OCI-LY7 (cell line): ENCODE measurements around the gene ADRB1. TPM values are rescaled to one million over a fixed set of nuclear protein-coding genes. Genes with fewer than 3 reads are reported as not detected.

Experiments used
- BruUV-seq: library from RNA; stranded (reverse); fragments of 400-500 nt; replicated peaks from 2 replicates; lab custom pipeline; 2021; lab: Mats Ljungman, UMichigan
- CTCF ChIA-PET: fragments of 300-600 bp; sonication (Branson Sonifier 250); formaldehyde crosslinking; loops from one replicate; lab custom pipeline; 2022; ENCODE audit warnings: antibody characterized with exemption; ENCODE audit not compliant: unreplicated experiment; lab: Charles Lee
- POLR2A ChIA-PET: fragments of 300-600 bp; sonication (Branson Sonifier 250); formaldehyde crosslinking; loops from one replicate; lab custom pipeline; 2022; ENCODE audit warnings: antibody characterized with exemption; lab: Charles Lee
- DNase-seq: peaks from one replicate; pipeline ENCODE4 v3.0.0-alpha.2; 2015; ENCODE audit warnings: low spot score
- H2AFZ ChIP-seq: fragments of 200-600 bp; sonication (generic), shearing (Covaris generic); 2 replicates; pipeline ENCODE4 v1.6.1; 2014; ENCODE audit warnings: mild to moderate bottlenecking, antibody characterized with exemption, low read length, moderate library complexity
- H3K27ac ChIP-seq: fragments of 200-600 bp; sonication (generic); 2 replicates; pipeline ENCODE4 v1.5.1; 2014; ENCODE audit warnings: mixed run types, low read depth, mild to moderate bottlenecking, moderate library complexity, low read length, inconsistent platforms; ENCODE audit not compliant: poor library complexity, severe bottlenecking
- H3K36me3 ChIP-seq: fragments of 200-600 bp; sonication (generic); 2 replicates; pipeline ENCODE4 v1.6.1; 2014; ENCODE audit warnings: mild to moderate bottlenecking, antibody characterized with exemption, low read length, moderate library complexity, mixed read lengths; ENCODE audit not compliant: insufficient read depth
- H3K4me1 ChIP-seq: fragments of 200-600 bp; sonication (generic); 2 replicates; pipeline ENCODE4 v1.5.1; 2014; ENCODE audit warnings: mild to moderate bottlenecking, low read length; ENCODE audit not compliant: insufficient read depth, poor library complexity, severe bottlenecking
- H3K4me2 ChIP-seq: fragments of 200-600 bp; sonication (generic); 2 replicates; pipeline ENCODE4 v1.6.1; 2014; ENCODE audit warnings: mild to moderate bottlenecking, low read length
- H3K4me3 ChIP-seq: fragments of 200-600 bp; sonication (generic); 2 replicates; pipeline ENCODE4 v1.5.1; 2014; ENCODE audit warnings: mild to moderate bottlenecking, low read depth, low read length; ENCODE audit not compliant: poor library complexity, severe bottlenecking
- H3K79me2 ChIP-seq: fragments of 200-600 bp; sonication (generic); 2 replicates; pipeline ENCODE4 v1.6.1; 2016; ENCODE audit warnings: low read depth, mild to moderate bottlenecking, low read length, moderate library complexity, mixed read lengths; ENCODE audit not compliant: insufficient read depth
- H3K9me2 ChIP-seq: fragments of 200-600 bp; sonication (generic); 2 replicates; pipeline ENCODE4 v1.6.1; 2016; ENCODE audit warnings: mild to moderate bottlenecking, low read length, mixed read lengths; ENCODE audit not compliant: insufficient read depth
- H3K9me3 ChIP-seq: fragments of 200-600 bp; sonication (generic); 2 replicates; pipeline ENCODE4 v1.6.1; 2014; ENCODE audit warnings: mild to moderate bottlenecking, mixed run types, low read length, mixed read lengths
- H4K20me1 ChIP-seq: fragments of 200-600 bp; sonication (generic); 2 replicates; pipeline ENCODE4 v1.6.1; 2014; ENCODE audit warnings: mild to moderate bottlenecking, antibody characterized with exemption, low read length, moderate library complexity, mixed read lengths; ENCODE audit not compliant: insufficient read depth
- EZH2phosphoT487 ChIP-seq: fragments of 200-600 bp; sonication (generic); IDR thresholded peaks from 2 replicates; pipeline ENCODE4 v1.6.1; 2018; ENCODE audit warnings: low read depth, borderline replicate concordance, mild to moderate bottlenecking, mixed run types, antibody characterized with exemption, low read length, moderate library complexity, mixed read lengths
- intact Hi-C: fragments of 100-400 bp; cut with micrococcal nuclease; formaldehyde crosslinking; loops from one replicate; pipeline ENCODE4 v1.10.0; 2022; ENCODE audit not compliant: unreplicated experiment
- total RNA-seq, 2 experiments: library from RNA; depleted of rRNA in 1 of 2; stranded (reverse); fragments of >200 nt in 1 of 2; shearing (Covaris generic) in 1 of 2; gene quantifications; 2 replicates each; pipeline ENCODE4 v1.2.3, GENCODE V29; 2014 to 2022
- TF ChIP-seq, protein P1 (sequence below): fragments of 200-600 bp; sonication (generic); conservative IDR thresholded peaks from 2 replicates; pipeline ENCODE4 v1.5.1; 2014; ENCODE audit warnings: mild to moderate bottlenecking, antibody characterized with exemption, low read length, moderate library complexity, mixed read lengths

ADRB1 gene
- total RNA-seq, 2 experiments from 2014 or later, result 1.3 to 2.0 TPM

GRCh38 chr10:114094795-114095194 is 51.1 kb downstream of the ADRB1 start:
- peaks cover 8% of the 10 kb centered on the region; the same call in 1 of the 2 replicates for H3K9me3 ChIP-seq
- H2AFZ ChIP-seq, result no peak overlapping the region
- H3K4me3 ChIP-seq, result no peak overlapping the region
- H4K20me1 ChIP-seq, result no peaks in the 10 kb centered on the region
- ChIA-PET CTCF (no interaction called here), POLR2A (interaction anchor here (1.5 to 1.7 kb wide), 3 partner anchors 16 to 172 kb away, joined by 3 to 6 read pairs (median 4); no protein-coding TSS in a partner anchor)
- TF ChIP-seq EZH2phosphoT487, result no peak
- TF ChIP-seq, protein P1, sequence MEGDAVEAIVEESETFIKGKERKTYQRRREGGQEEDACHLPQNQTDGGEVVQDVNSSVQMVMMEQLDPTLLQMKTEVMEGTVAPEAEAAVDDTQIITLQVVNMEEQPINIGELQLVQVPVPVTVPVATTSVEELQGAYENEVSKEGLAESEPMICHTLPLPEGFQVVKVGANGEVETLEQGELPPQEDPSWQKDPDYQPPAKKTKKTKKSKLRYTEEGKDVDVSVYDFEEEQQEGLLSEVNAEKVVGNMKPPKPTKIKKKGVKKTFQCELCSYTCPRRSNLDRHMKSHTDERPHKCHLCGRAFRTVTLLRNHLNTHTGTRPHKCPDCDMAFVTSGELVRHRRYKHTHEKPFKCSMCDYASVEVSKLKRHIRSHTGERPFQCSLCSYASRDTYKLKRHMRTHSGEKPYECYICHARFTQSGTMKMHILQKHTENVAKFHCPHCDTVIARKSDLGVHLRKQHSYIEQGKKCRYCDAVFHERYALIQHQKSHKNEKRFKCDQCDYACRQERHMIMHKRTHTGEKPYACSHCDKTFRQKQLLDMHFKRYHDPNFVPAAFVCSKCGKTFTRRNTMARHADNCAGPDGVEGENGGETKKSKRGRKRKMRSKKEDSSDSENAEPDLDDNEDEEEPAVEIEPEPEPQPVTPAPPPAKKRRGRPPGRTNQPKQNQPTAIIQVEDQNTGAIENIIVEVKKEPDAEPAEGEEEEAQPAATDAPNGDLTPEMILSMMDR, result no peak
- H3K36me3 ChIP-seq, result no peaks in the 10 kb centered on the region; the same call in 1 of the 2 replicates
- no TSS peak for BruUV-seq
- intact Hi-C loops, result loop anchor here (5.0 kb wide), 3 partner anchors 67 to 242 kb away; partner anchors contain the start of genes DCLRE1A and NHLRC2
- DNase-seq, result no peak
- peaks cover 49% of the 10 kb centered on the region for H3K4me1 ChIP-seq
- H3K4me2 ChIP-seq, result no peak overlapping the region
- H3K79me2 ChIP-seq, result no peaks in the 10 kb centered on the region
- H3K27ac ChIP-seq, result no peak overlapping the region
- H3K9me2 ChIP-seq, result no peaks in the 10 kb centered on the region

DNA sequence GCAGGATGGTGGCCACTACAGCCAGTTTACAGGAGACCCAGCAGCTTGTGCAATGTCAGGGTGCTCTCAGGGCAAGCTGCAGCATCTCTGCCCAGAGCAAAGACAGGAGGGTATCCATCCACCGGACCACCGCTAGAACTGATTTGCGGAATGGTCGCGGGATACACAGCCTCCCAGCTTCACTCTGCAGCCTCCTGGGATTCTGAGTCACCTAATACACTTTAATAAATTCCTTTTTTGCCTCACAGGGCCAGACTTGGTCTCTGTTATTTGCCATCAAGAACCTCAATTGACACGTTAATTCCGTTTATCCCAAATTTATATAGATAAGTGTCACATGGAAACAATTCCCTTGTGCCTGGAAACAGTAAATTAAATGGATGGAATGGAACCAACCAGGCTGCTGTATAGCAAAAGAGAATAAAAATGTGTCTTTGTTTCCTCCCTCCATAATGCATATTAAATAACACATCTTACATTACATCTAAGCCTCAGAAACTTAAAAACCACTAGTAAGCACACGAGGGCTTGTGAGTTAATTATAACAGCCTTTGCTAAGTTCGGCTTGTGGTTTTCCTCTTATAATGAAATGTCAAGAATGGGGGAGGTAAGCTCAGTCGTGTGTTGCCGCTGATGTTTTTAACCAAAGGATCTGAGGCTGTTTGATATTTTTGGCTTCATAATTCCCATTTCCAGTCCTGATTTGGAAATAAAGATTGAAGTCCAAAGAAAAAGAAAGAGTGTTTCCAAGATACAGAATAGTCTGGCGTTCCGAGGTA is 52.1 kb downstream of the ADRB1 start:
- Histone ChIP-seq H3K9me2 (no peaks in the 10 kb centered on the region), H3K27ac (peak overlapping the region; percentile 48), H3K4me2 (peak overlapping the region; percentile 63), H4K20me1 (no peaks in the 10 kb centered on the region), H2AFZ (peak overlapping the region; percentile 62; the same call in 1 of the 2 replicates), H3K4me1 (peaks cover 52% of the 10 kb centered on the region), H3K36me3 (no peaks in the 10 kb centered on the region; the same call in 1 of the 2 replicates), H3K9me3 (peaks cover 8% of the 10 kb centered on the region; the same call in 1 of the 2 replicates), H3K4me3 (peak overlapping the region; percentile 52), H3K79me2 (no peaks in the 10 kb centered on the region)
- ChIA-PET POLR2A (interaction anchor here (0.5 to 1.7 kb wide), 13 partner anchors 8 to 1094 kb away, joined by 3 to 8 read pairs (median 4); partner anchors contain the start of gene CCDC186), CTCF (interaction anchor here (0.7 to 1.1 kb wide), 2 partner anchors 10 to 173 kb away, joined by 3 to 4 read pairs; no protein-coding TSS in a partner anchor)
- intact Hi-C loops, result loop anchor here (1.0 to 5.0 kb wide), 5 partner anchors 52 to 243 kb away; partner anchors contain the start of genes ADRB1, DCLRE1A and NHLRC2
- no TSS peak for BruUV-seq
- peak; percentile 80 for DNase-seq
- no peak for TF ChIP-seq EZH2phosphoT487
- TF ChIP-seq, protein P1, result no peak

Other genes starting within 250 kb of the ADRB1 start
- gene DCLRE1A, start 189.8 kb upstream of the ADRB1 start, total RNA-seq (2014; rRNA removed; shearing (Covaris generic)), result 11.5 and 12.3 TPM in 2 replicates
- gene DCLRE1A, start 189.8 kb upstream of the ADRB1 start, total RNA-seq (2022), result 18.1 and 18.4 TPM in 2 replicates
- gene NHLRC2, start 189.2 kb upstream of the ADRB1 start, total RNA-seq (2014; rRNA removed; shearing (Covaris generic)), result 28.6 and 64.1 TPM in 2 replicates
- gene NHLRC2, start 189.2 kb upstream of the ADRB1 start, total RNA-seq (2022), result 44.5 and 49.0 TPM in 2 replicates
- 5.3 and 8.1 TPM in 2 replicates for gene CCDC186, start 130.3 kb downstream of the ADRB1 start, total RNA-seq (2014; rRNA removed; shearing (Covaris generic))
- 12.6 and 13.1 TPM in 2 replicates for gene CCDC186, start 130.3 kb downstream of the ADRB1 start, total RNA-seq (2022)
- gene TDRD1, start 135.5 kb downstream of the ADRB1 start, total RNA-seq (2014; rRNA removed; shearing (Covaris generic)), result not detected in 2 replicates
- gene TDRD1, start 135.5 kb downstream of the ADRB1 start, total RNA-seq (2022), result not detected in 2 replicates
- not detected in 2 replicates for gene VWA2, start 195.4 kb downstream of the ADRB1 start, total RNA-seq (2014; rRNA removed; shearing (Covaris generic))
- gene VWA2, start 195.4 kb downstream of the ADRB1 start, total RNA-seq (2022), result not detected in 2 replicates